ENCODE measurements around the gene TMIGD1. TPM values are rescaled to one million over a fixed set of nuclear protein-coding genes. Genes with fewer than 3 reads are reported as not detected.
"Not testable (repeated sequence)": the region's sequence is repeated elsewhere in the genome, so short reads cannot be mapped to it uniquely, and the experiment has no call there.

The TMIGD1 gene
- total RNA-seq, 1 donor from 2014 or later: not detected

DNA sequence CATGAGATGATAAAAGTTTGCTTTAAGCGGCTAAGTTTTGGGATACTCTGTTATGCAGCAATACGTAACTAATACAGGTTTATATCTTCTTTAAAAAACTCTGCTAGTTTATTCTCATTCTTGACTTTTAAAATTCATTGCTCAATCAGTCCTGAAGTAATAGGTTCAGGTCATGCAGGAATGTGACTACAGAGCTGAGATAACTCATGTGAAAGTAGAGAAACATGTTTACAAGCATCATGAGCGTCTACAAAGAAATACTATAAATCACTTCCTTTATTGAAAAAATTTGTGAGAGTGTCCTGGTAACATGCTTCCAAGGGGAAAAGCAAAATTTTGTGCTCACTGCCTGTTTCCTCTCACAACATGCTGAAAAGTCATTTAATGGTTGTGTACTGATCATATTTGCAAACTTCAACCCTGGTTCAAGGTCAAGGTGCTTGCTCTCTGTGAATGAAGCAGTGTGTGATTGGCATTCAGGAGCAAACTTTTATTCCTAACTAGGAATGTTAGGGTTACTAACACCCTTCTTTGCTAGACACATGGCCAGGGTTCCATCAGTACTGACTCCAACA is 12.5 kb upstream of the TMIGD1 start:
- H3K9me3 ChIP-seq: no peaks in the 10 kb centered on the region
- no peaks in the 10 kb centered on the region for H3K36me3 ChIP-seq
- H3K4me1 ChIP-seq: peaks cover 28% of the 10 kb centered on the region
- TF ChIP-seq, protein P1, sequence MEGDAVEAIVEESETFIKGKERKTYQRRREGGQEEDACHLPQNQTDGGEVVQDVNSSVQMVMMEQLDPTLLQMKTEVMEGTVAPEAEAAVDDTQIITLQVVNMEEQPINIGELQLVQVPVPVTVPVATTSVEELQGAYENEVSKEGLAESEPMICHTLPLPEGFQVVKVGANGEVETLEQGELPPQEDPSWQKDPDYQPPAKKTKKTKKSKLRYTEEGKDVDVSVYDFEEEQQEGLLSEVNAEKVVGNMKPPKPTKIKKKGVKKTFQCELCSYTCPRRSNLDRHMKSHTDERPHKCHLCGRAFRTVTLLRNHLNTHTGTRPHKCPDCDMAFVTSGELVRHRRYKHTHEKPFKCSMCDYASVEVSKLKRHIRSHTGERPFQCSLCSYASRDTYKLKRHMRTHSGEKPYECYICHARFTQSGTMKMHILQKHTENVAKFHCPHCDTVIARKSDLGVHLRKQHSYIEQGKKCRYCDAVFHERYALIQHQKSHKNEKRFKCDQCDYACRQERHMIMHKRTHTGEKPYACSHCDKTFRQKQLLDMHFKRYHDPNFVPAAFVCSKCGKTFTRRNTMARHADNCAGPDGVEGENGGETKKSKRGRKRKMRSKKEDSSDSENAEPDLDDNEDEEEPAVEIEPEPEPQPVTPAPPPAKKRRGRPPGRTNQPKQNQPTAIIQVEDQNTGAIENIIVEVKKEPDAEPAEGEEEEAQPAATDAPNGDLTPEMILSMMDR (IDR thresholded peaks at IDR 0.05): no peak
- intact Hi-C loops (cut with DNase I): no loop called here
- H3K27ac ChIP-seq: no peak overlapping the region
- ATAC-seq: no peak
- no peaks in the 10 kb centered on the region for H3K27me3 ChIP-seq
- H3K4me3 ChIP-seq: no peak overlapping the region
- DNase-seq: no peak

DNA sequence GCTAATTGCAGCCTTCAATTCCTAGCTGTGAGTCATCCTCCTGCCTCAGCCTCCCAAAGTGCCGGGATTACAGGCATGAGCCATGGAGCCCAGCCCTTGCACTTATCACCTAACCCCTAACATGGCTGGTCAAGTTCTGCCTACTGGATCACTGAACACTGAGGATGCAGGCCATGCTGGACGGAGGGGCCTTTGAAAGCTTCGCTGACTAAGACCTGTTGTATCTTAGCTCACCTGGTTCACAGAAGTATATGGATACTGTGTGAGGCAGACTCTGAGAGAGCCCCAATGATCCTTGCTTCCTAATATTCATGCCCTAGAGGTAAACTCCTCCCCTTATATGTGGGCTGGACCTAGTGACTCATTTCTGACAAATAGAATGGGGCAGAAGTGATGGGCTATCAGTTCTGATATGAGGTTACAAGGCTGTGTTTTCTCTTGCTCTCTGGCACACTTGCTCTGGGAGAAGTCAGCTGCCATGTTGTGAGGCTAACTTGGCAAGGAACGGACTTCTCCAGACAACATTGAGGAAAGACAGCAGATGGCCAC is 11.7 kb upstream of the TMIGD1 start:
- intact Hi-C loops (cut with DNase I): no loop called here
- Histone ChIP-seq H3K27me3 (no peaks in the 10 kb centered on the region), H3K4me1 (peaks cover 35% of the 10 kb centered on the region), H3K9me3 (no peaks in the 10 kb centered on the region), H3K27ac (peak overlapping the region; percentile 75), H3K36me3 (no peaks in the 10 kb centered on the region), H3K4me3 (no peak overlapping the region)
- DNase-seq: no peak
- TF ChIP-seq, protein P1 (IDR thresholded peaks at IDR 0.05): no peak
- ATAC-seq: peak; percentile 44

DNA sequence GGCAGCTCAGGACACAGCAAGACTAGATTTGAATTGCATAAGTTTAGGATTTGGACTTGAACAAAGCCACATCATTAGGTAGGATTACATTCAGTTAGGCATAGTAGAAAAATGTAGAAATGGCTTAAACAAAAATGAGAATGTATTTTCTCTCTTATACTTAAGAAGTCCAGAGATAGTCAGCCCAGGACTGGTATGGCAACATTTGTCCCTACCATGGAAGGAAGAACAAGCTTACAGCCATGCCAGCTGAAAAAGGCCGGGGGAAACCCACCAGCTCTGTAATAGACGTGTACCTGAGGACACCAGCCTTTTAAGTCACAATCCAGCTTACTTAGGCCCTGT is 11.2 kb upstream of the TMIGD1 start:
- Histone ChIP-seq H3K27ac (peak overlapping the region; percentile 75), H3K36me3 (no peaks in the 10 kb centered on the region), H3K4me1 (peaks cover 40% of the 10 kb centered on the region), H3K9me3 (no peaks in the 10 kb centered on the region), H3K27me3 (no peaks in the 10 kb centered on the region), H3K4me3 (no peak overlapping the region)
- ATAC-seq (no peak), DNase-seq (no peak)
- TF ChIP-seq, protein P1 (IDR thresholded peaks at IDR 0.05): no peak
- intact Hi-C loops (cut with DNase I): no loop called here

DNA sequence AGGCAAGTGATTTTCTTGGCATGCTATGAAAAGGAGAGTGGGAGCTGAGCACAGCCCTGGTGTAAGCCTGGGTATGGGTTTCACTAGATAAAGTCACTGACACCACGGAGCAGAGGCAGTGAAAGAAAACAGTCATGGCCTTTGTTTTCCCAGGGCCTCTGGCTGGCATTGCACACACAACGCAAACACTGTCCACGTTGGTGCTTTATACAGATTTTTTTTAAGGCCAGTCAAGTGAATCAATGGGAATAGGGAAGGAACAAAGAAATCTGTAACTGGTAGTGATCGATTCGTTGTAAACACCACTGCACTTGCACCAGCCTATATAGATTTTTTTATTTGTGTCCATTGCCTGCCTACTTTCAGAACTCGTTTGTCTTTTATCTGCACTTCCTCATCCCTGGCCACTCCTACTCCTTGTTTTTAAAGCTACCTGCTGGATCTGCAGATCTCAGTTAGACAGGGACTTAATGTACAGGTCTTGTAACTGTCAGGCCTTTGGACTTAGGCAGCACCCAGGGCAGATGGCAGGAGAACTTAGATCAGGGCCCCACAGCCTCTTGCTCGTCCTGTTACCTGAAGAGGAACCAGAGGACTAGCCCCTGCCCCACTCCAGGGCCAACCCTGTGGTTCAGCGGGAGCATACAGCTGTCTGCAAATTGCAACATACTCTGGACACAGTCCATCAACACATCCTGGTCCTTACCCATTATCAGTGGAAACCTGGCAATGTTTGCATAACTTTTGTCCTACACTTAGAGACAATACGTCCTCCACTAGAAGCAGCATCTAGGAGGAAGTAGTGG is 10.6 kb upstream of the TMIGD1 start:
- DNase-seq (peak; percentile 72), ATAC-seq (peak; percentile 87)
- intact Hi-C loops (cut with DNase I): no loop called here
- H3K9me3 ChIP-seq: no peaks in the 10 kb centered on the region
- no peak overlapping the region for H3K4me3 ChIP-seq
- H3K27me3 ChIP-seq: no peaks in the 10 kb centered on the region
- TF ChIP-seq, protein P1 (IDR thresholded peaks at IDR 0.05): no peak
- H3K27ac ChIP-seq: peak overlapping the region; percentile 75
- H3K36me3 ChIP-seq: no peaks in the 10 kb centered on the region
- peaks cover 43% of the 10 kb centered on the region for H3K4me1 ChIP-seq

DNA sequence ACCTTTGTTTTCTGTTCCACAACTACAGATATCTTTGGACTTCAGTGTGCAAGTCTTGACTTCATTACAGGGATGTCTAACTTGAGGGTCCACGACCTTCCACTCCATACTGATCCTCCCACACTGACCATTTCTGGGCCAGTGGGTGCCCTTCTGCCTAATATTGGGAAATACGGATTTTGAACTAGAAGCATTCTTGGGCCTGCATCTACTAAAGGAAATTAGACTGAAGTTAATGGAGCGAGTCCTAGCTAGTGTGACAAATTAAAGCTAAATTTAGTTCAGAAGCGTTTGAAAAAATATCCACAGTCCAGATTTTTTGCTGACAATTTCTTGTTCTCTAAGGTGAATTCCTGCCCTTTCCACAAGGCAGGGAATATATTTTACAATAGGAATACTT is 9.9 kb upstream of the TMIGD1 start:
- H3K27me3 ChIP-seq: no peaks in the 10 kb centered on the region
- TF ChIP-seq, protein P1 (IDR thresholded peaks at IDR 0.05): no peak
- no peak overlapping the region for H3K4me3 ChIP-seq
- peak overlapping the region; percentile 75 for H3K27ac ChIP-seq
- ATAC-seq (no peak), DNase-seq (no peak)
- no peaks in the 10 kb centered on the region for H3K9me3 ChIP-seq
- no peaks in the 10 kb centered on the region for H3K36me3 ChIP-seq
- intact Hi-C loops (cut with DNase I): no loop called here
- peaks cover 43% of the 10 kb centered on the region for H3K4me1 ChIP-seq

DNA sequence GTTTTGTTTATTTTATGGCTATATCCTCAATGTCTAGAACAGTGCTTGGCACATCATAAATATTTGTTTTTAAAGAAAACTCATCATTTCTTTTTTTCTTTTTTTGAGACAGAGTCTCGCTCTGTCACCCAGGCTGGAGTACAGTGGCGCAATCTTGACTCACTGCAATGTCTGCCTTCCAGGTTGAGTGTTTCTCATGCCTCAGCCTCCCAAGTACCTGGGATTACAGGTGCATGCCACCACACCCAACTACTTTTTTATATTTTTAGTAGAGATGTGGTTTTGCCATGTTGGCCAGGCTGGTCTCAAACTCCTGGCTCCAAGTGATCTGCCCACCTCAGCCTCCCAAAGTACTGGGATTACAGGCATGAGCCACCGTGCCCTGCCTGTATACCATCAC is 9.4 kb upstream of the TMIGD1 start:
- H3K27ac ChIP-seq; H3K4me3 ChIP-seq; intact Hi-C loops (cut with DNase I): not testable (repeated sequence)

More for the DNA sequence above, 9.4 kb upstream of the TMIGD1 start:
- H3K36me3 ChIP-seq, DNase-seq, H3K27me3 ChIP-seq, H3K9me3 ChIP-seq, ATAC-seq: not testable (repeated sequence)
- peaks cover 43% of the 10 kb centered on the region for H3K4me1 ChIP-seq

Measured in upper lobe of right lung (tissue), 1 donor.